Cerebellar nuclear complex (tissue), 1 donor: ENCODE measurements around the gene GRK5.
"Not testable (repeated sequence)": the region's sequence is repeated elsewhere in the genome, so short reads cannot be mapped to it uniquely, and the experiment has no call there.

Experiments
- DNase-seq, 2 experiments: peaks; one replicate each; lab custom pipeline; 2025; lab: John Stamatoyannopoulos, UW

The GRK5 gene

GRCh38 chr10:119250641-119251314, 43.4 kb downstream of the GRK5 start:
- DNase-seq = no peak

DNA sequence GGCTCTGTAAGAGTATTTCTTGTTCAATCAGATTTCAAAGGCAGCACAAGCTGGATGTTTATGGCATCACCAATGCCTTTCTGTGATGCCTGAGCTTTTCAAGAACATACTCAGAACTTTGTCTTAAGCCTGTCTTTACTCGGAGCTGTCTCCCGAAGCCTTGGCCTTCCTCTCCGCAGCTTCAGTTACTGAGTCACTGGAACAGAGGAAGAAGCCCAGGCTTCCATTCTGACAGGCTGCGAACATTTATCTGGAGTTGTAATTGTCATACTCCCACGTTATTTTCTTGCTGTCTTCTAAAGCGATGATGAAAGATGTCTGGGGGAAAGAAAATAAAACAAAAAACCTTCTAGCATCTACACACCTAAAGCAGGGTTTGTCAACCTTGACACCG, 43.9 kb downstream of the GRK5 start:
- DNase-seq = no peak

DNA sequence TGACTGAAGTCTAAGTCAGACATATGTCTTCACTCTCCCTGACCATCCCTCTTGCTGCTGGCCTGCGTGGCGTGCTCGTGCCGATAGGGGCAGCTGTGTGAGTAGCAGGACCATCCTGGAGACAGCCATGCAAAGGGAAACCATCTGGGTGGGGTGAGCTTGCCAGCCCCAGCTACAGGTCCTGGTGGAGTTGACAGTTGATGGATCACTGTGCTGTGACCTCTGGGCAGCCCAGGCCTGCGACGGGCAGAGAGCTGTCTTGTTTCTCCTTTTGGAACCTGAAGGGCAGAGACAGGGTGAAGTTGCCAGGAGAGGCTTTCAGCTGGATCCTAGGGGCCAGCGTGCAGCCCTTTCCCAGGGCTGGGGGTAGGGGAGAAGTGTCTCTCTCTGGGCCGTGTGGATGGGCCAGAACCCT, 44.7 kb downstream of the GRK5 start:
- DNase-seq = no peak

- no peak for DNase-seq
These were observed 45.2 kb downstream of the GRK5 start for GRCh38 chr10:119252470-119253151.

DNA sequence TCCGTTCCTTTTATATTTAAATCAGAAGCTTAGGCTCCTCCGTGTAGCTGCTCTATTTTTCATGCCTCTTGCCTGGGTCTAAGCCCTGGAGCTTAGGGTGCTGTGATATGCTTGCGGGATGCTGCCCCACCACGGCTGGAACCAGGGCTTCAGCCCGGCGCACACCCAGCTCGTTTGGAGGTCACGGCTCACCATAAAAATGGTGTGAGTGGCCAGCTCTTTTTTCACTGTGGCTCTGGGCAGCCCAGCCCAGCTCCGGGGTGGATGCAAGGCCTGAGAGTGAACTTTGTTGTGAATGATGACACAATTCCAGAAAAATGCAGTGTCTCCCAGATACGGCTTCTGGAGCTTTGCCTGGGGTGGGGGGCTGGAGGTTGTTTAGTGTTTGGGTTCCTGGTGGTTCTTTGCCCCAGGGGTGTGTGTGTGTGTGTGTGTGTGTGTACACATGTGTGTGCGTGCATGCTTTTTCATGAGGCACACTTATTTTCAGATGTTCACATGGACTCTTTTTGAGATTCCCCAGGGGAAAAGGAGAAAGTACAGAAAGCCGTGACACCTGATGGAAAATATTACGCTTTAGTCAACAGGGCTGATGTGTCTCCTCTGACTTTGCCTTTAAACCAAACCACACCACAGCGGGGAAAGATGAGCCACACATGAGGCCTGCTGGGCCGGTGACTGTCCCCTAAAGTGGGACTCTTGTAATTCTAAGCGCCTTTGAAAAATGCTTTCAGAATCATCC, 46.2 kb downstream of the GRK5 start:
- DNase-seq = no peak

DNA sequence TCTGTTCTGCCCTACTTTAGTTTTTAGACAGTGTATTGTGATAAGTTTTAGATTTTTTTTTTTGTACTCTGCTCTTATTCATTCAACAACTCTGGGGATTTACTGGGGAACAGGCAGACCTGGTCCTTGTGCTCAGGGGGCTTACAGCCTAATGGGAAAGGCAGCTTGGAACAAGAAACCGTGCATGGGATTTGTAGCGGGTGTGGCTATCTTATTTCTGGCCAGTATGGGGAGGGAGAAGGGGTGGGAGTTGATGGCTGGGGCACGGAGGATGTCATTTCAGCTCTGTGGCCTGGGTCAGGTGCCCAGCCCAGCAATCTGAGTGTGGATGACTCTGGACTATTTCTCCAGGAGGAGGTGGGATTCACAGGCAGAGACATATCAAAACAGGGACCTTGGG, 47.0 kb downstream of the GRK5 start:
- no peak for DNase-seq

GRCh38 chr10:119256030-119256429, 48.7 kb downstream of the GRK5 start:
- no peak for DNase-seq

- DNase-seq = no peak
These were observed 49.5 kb downstream of the GRK5 start for GRCh38 chr10:119256897-119257296.

GRCh38 chr10:119257899-119258419, 50.6 kb downstream of the GRK5 start:
- DNase-seq = no peak

DNA sequence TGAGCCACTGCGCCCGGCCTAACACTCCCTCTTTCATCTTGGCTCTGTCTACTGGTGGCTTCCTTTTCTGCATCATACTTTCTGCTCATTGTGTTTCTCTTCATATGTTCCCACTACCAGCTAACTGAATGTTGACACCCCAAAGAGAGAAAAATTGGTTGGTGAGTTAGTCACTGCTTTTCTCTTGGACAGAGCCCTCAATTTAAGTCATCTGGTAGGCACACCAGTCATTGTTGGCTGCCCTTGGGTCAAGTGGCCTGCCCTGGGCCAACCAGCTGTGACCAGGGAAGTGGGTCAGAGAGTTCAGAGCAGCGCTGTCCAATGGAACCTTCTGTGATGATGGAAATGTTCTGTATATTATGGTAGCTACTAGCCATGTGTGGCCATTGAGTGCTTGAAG, 52.0 kb downstream of the GRK5 start:
- DNase-seq = no peak

DNA sequence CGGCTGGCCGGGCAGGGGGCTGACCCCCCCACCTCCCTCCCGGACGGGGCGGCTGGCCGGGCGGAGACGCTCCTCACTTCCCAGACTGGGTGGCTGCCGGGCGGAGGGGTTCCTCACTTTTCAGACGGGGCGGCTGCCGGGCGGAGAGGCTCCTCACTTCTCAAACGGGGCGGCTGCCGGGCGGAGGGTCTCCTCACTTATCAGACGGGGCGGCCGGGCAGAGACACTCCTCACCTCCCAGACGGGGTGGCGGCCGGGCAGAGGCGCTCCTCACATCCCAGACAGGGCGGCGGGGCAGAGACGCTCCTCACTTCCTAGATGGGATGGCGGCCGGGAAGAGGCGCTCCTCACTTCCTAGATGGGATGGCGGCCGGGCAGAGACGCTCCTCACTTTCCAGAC, 53.6 kb downstream of the GRK5 start:
- DNase-seq = not testable (repeated sequence)

GRCh38 chr10:119263951-119264617, 56.7 kb downstream of the GRK5 start:
- peak; percentile 10 to 69 for DNase-seq

DNA sequence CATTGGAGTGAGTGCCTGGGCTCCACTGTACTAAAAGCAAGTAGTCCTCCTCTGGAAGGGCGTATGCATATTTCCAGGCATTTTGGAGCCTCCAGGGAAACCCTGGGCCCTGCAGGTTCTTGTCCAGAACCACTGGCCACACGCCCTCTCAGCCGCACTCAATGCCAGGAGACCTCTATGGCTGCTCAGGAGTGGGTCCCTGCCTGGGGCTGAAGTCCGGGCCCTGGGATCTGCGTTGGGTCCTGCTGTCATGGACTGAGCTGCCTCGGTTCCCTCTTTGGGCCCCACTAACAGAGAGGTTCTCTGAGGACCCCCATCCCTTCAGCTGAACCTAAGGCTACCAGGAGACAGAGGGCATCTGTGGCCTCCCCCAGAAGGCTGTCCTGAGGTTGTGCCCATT, 58.3 kb downstream of the GRK5 start:
- no peak for DNase-seq

GRCh38 chr10:119267384-119267783, 60.0 kb downstream of the GRK5 start:
- DNase-seq = no peak

GRCh38 chr10:119268428-119268827, 61.1 kb downstream of the GRK5 start:
- no peak for DNase-seq

DNA sequence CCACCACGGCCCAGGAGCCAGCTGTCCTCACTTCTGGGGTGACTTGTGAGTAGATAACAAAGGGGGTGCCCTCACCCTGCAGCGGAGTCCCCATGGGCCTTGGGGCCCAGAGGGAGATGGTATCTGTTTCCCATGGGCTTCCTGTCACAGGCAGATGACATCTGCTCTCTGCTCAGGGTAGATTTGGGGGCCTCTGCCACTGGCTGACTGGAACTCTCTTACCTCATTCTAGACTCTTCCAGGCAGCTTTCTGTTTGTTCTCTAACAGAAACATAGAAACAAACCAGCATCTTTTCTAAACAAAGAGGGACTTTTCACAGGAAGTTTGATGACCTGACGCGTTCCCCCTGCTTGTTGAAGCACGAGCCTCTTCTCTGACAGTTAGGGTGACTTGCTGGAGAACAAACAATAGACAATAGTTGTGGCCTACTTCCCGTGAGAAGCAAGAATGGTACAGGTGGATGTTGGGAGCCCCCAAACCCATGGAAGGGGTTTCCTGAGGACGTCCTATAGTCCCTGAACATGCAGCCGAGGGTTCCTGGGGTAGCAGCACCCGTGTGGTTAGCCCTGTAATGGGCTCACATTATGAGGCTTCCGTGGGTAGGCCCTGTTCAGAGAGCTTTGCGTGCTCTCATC, 61.6 kb downstream of the GRK5 start:
- no peak for DNase-seq

- no peak for DNase-seq
These were observed 62.4 kb downstream of the GRK5 start for GRCh38 chr10:119269737-119270136.

- DNase-seq = no peak
These were observed 63.5 kb downstream of the GRK5 start for GRCh38 chr10:119270762-119271366.

DNA sequence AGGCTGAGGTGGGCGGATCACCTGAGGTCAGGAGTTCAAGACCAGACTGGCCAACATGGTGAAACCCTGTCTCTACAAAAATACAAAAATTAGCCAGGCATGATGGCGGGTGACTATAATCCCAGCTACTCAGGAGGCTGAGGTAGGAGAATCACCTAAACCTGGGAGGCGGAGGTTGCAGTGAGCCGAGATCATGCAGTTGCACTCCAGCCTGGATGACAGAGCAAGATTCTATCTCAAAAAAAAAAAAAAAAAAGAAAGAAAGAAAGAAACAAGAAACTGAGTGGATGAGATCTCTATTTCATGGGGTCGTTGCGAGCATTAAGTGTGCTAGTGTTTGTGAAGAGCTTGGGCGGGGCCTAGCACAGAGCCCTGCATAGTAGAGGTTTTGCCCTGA, 65.0 kb downstream of the GRK5 start:
- DNase-seq = not testable (repeated sequence)

DNA sequence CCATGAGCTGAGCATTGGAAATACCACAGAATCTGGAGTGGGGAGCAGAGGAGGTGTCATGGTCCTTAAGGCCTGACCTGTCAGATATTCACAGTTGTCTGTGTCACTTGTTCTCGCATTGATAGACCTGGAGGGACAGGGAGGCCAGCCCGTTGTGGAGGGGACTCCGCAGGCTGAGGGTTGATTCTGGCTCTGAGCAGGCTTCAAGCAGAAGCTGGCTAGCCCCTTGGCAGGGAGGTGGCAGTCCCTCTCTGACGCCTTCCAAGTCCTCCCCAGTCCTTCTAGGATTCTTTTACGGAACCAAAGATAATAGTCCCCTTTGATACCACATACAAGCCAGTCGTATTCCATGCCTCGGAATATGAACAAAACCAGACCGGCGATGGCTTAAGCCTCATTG, 65.4 kb downstream of the GRK5 start:
- DNase-seq = no peak

DNA sequence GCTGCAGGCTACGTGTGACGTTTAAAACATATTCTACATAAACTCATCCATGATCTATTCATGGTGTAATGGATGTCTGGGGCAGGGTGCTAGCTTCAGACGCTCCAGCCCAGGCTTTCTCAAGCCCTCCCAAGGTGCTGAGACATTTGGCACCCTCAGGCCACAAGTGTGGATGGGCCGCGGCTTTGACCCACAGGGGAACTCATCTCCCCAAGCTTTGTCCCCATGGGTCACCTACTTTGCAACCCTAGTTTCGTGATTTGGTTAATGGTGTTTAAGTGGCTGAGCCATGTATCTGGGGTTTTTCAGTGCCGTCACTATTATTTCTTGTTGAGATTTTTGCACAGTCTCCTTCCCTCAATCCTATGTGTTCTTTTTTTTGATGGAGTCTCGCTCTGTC, 66.0 kb downstream of the GRK5 start:
- DNase-seq = no peak
